Neuronal stem cell (in vitro differentiated cells): ENCODE measurements around the gene SCYL1.

Source experiments
- DNase-seq: peaks from one replicate; pipeline ENCODE4 v3.0.0-alpha.2; 2013; ENCODE audit warnings: low spot score
- H2AFZ ChIP-seq: one replicate; pipeline ENCODE4 v1.6.1; 2013; ENCODE audit warnings: mild to moderate bottlenecking, low read length, inconsistent platforms
- H2AK5ac ChIP-seq: 2 replicates; pipeline ENCODE4 v1.6.1; 2013; ENCODE audit warnings: low read depth, mild to moderate bottlenecking, inconsistent platforms, low read length, moderate library complexity, mixed read lengths
- H2BK120ac ChIP-seq: 2 replicates; pipeline ENCODE4 v1.6.1; 2013; ENCODE audit warnings: low read depth, mild to moderate bottlenecking, inconsistent platforms, low read length, moderate library complexity, mixed read lengths
- H2BK12ac ChIP-seq: one replicate; pipeline ENCODE4 v1.6.1; 2013; ENCODE audit warnings: low read length, inconsistent platforms
- H2BK15ac ChIP-seq: 2 replicates; pipeline ENCODE4 v1.6.1; 2013; ENCODE audit warnings: mild to moderate bottlenecking, low read length, inconsistent platforms, mixed read lengths
- H2BK5ac ChIP-seq: one replicate; pipeline ENCODE4 v1.6.1; 2013; ENCODE audit warnings: inconsistent platforms, mild to moderate bottlenecking, low read length, moderate library complexity
- H3K14ac ChIP-seq: one replicate; pipeline ENCODE4 v1.6.1; 2013; ENCODE audit warnings: low read length, inconsistent platforms
- H3K18ac ChIP-seq: 2 replicates; pipeline ENCODE4 v1.6.1; 2013; ENCODE audit warnings: low read length, inconsistent platforms
- H3K23ac ChIP-seq: 2 replicates; pipeline ENCODE4 v1.6.1; 2013; ENCODE audit warnings: low read depth, mild to moderate bottlenecking, mixed read lengths, low read length, inconsistent platforms; ENCODE audit not compliant: poor library complexity
- H3K27ac ChIP-seq: replicated peaks from 3 replicates; pipeline ENCODE4 v1.5.1; 2013; ENCODE audit warnings: low read length, inconsistent platforms
- H3K27me3 ChIP-seq, 3 experiments: 2 replicates each; pipeline ENCODE4 v1.6.1; 2013; ENCODE audit warnings: low read length in 3 of 3, mild to moderate bottlenecking in 2 of 3, inconsistent platforms in 1 of 3, low read depth in 1 of 3, mixed read lengths in 1 of 3, moderate library complexity in 1 of 3; ENCODE audit not compliant: control insufficient read depth in 3 of 3, insufficient read depth in 3 of 3
- H3K36me3 ChIP-seq, 2 donors: replicated peaks in 1 of 2; 2 replicates each; pipeline ENCODE4 v1.6.1; 2013; ENCODE audit warnings: low read length in 2 of 2; ENCODE audit not compliant: control insufficient read depth in 2 of 2, insufficient read depth in 2 of 2
- H3K4ac ChIP-seq: 2 replicates; pipeline ENCODE4 v1.6.1; 2013; ENCODE audit warnings: inconsistent platforms, mild to moderate bottlenecking, low read length, moderate library complexity
- H3K4me1 ChIP-seq, 2 donors: 1 replicate in 1 of 2; 2 replicates in 1 of 2; pipeline ENCODE4 v1.6.1; 2013; ENCODE audit warnings: low read length in 2 of 2, low read depth in 1 of 2; ENCODE audit not compliant: control insufficient read depth in 2 of 2, insufficient read depth in 1 of 2
- H3K4me2 ChIP-seq: one replicate; pipeline ENCODE4 v1.6.1; 2013; ENCODE audit warnings: mild to moderate bottlenecking, low read length, inconsistent platforms; ENCODE audit not compliant: insufficient read depth, poor library complexity, severe bottlenecking
- H3K4me3 ChIP-seq, 2 donors: 2 replicates each; pipeline ENCODE4 v1.5.1; 2013; ENCODE audit warnings: low read length in 2 of 2, mild to moderate bottlenecking in 2 of 2, inconsistent platforms in 1 of 2, moderate library complexity in 1 of 2
- H3K79me1 ChIP-seq: one replicate; pipeline ENCODE4 v1.6.1; 2013; ENCODE audit warnings: low read depth, mild to moderate bottlenecking, inconsistent platforms, low read length, moderate library complexity
- H3K9ac ChIP-seq: one replicate; pipeline ENCODE4 v1.6.1; 2013; ENCODE audit warnings: mild to moderate bottlenecking, low read depth, low read length, inconsistent platforms; ENCODE audit not compliant: poor library complexity
- H3K9me3 ChIP-seq, 2 donors: replicated peaks in 1 of 2; 2 replicates each; pipeline versions ENCODE3 to v1.6.1; 2013; ENCODE audit warnings: low read length in 2 of 2, mild to moderate bottlenecking in 2 of 2, inconsistent platforms in 1 of 2, low read depth in 1 of 2, mixed read lengths in 1 of 2, moderate library complexity in 1 of 2; ENCODE audit not compliant: control insufficient read depth in 2 of 2, insufficient read depth in 1 of 2
- H4K8ac ChIP-seq: one replicate; pipeline ENCODE4 v1.6.1; 2013; ENCODE audit warnings: low read depth, mild to moderate bottlenecking, inconsistent platforms, low read length, moderate library complexity
- H4K91ac ChIP-seq: one replicate; pipeline ENCODE4 v1.6.1; 2013; ENCODE audit warnings: low read length, low read depth, mild to moderate bottlenecking, inconsistent platforms; ENCODE audit not compliant: poor library complexity
- WGBS, 2 donors: extraction: QIAGEN DNeasy Blood & Tissue Kit; methylation state at CpG; one replicate each; pipeline ENCODE4 v1.1.7; 2013; ENCODE audit warnings: missing lambda C conversion rate in 2 of 2, mixed read lengths in 1 of 2; ENCODE audit not compliant: insufficient read length in 2 of 2, insufficient replicate concordance in 1 of 2; ENCODE audit errors: extremely low coverage in 2 of 2; 5-methylcytosine and 5-hydroxymethylcytosine counted together

SCYL1 gene

GRCh38 chr11:65574109-65574810 is 49.4 kb downstream of the SCYL1 start:
- Histone ChIP-seq H2AFZ (no peak overlapping the region), H3K9ac (no peak overlapping the region), H3K14ac (no peak overlapping the region), H3K9me3 (no peaks in the 10 kb centered on the region), H3K27ac (no peak overlapping the region), H3K27me3 (peaks cover 0 to 25% (median 3%) of the 10 kb centered on the region in 3 experiments), H3K36me3 (peaks cover 4 to 16% of the 10 kb centered on the region in 2 donors), H3K18ac (peak overlapping the region; percentile 53), H3K4me3 (peak overlapping the region; percentile 73 to 80), H3K4me2 (peak overlapping the region; percentile 75), H2BK5ac (peak overlapping the region; percentile 79), H4K91ac (peak overlapping the region; percentile 76), H2BK15ac (peak overlapping the region; percentile 26), H2AK5ac (no peak overlapping the region), H3K4me1 (peaks cover 33 to 45% of the 10 kb centered on the region in 2 donors), H3K79me1 (peaks cover 7% of the 10 kb centered on the region), H4K8ac (no peak overlapping the region), H3K23ac (peak overlapping the region; percentile 47), H3K4ac (no peak overlapping the region), H2BK12ac (no peak overlapping the region), H2BK120ac (no peak overlapping the region)
- WGBS, 2 donors: no CpG with 5 or more reads among the region's 67 CpGs
- DNase-seq: peak; percentile 80

- H4K8ac ChIP-seq: no peak overlapping the region
- H3K9ac ChIP-seq: peak overlapping the region; percentile 80
- no peak for DNase-seq
- WGBS, 2 donors: no CpG with 5 or more reads among the region's 28 CpGs
- peak overlapping the region; percentile 72 for H3K18ac ChIP-seq
- H3K79me1 ChIP-seq: peaks cover 7% of the 10 kb centered on the region
- H3K4me3 ChIP-seq: peak overlapping the region in 1 of 2 donors; percentile 51
- H2AFZ ChIP-seq: no peak overlapping the region
- peaks cover 31 to 44% of the 10 kb centered on the region in 2 donors for H3K4me1 ChIP-seq
- peaks cover 0 to 25% (median 3%) of the 10 kb centered on the region in 3 experiments for H3K27me3 ChIP-seq
- H2BK15ac ChIP-seq: no peak overlapping the region
- H4K91ac ChIP-seq: no peak overlapping the region
- peak overlapping the region; percentile 27 for H2AK5ac ChIP-seq
- H2BK5ac ChIP-seq: no peak overlapping the region
- no peak overlapping the region for H2BK120ac ChIP-seq
- no peak overlapping the region for H3K14ac ChIP-seq
- H3K36me3 ChIP-seq: peaks cover 4 to 16% of the 10 kb centered on the region in 2 donors
- H3K4ac ChIP-seq: no peak overlapping the region
- peak overlapping the region; percentile 43 for H3K23ac ChIP-seq
- H3K9me3 ChIP-seq: no peaks in the 10 kb centered on the region
- no peak overlapping the region for H3K27ac ChIP-seq
- H3K4me2 ChIP-seq: peak overlapping the region; percentile 57
- no peak overlapping the region for H2BK12ac ChIP-seq
These were observed 50.1 kb downstream of the SCYL1 start for GRCh38 chr11:65574811-65575567.

GRCh38 chr11:65575568-65576231 is 50.8 kb downstream of the SCYL1 start, which contains the start of gene EHBP1L1:
Gene EHBP1L1, plus strand, starts transcription at chr11:65576053. Its CDS starts 250 bp downstream, at chr11:65576303.
- no peak for DNase-seq
- no peak within 1 kb of the TSS for H3K27ac ChIP-seq
- peaks cover 0 to 25% (median 3%) of the 10 kb centered on the region in 3 experiments for H3K27me3 ChIP-seq

More at GRCh38 chr11:65575568-65576231, 50.8 kb downstream of the SCYL1 start, which contains the start of gene EHBP1L1:
- H3K9me3 ChIP-seq: no peaks in the 10 kb centered on the region
- H4K8ac ChIP-seq: peak within 1 kb of the TSS; percentile 53
- H3K14ac ChIP-seq: no peak within 1 kb of the TSS
- H3K9ac ChIP-seq: peak within 1 kb of the TSS; percentile 90
- H2BK120ac ChIP-seq: no peak within 1 kb of the TSS
- no peak within 1 kb of the TSS for H4K91ac ChIP-seq
- peak within 1 kb of the TSS; percentile 60 for H3K4me2 ChIP-seq
- H3K36me3 ChIP-seq: peaks cover 4 to 16% of the 10 kb centered on the region in 2 donors
- peaks cover 31 to 43% of the 10 kb centered on the region in 2 donors for H3K4me1 ChIP-seq
- H2BK12ac ChIP-seq: peak within 1 kb of the TSS; percentile 35
- H3K4ac ChIP-seq: no peak within 1 kb of the TSS
- H3K18ac ChIP-seq: peak within 1 kb of the TSS; percentile 95
- peak within 1 kb of the TSS; percentile 92 for H2AK5ac ChIP-seq
- peak within 1 kb of the TSS; percentile 80 for H2BK15ac ChIP-seq
- H2AFZ ChIP-seq: no peak within 1 kb of the TSS
- WGBS, 2 donors: no CpG with 5 or more reads among the region's 69 CpGs
- no peak within 1 kb of the TSS for H2BK5ac ChIP-seq
- peak within 1 kb of the TSS; percentile 77 for H3K23ac ChIP-seq
- H3K79me1 ChIP-seq: peaks cover 7% of the 10 kb centered on the region
- H3K4me3 ChIP-seq: peak within 1 kb of the TSS in 1 of 2 donors; percentile 80
